IMR-90 (cell line): ENCODE data around the gene JAGN1. TPM values are rescaled to one million over a fixed set of nuclear protein-coding genes. Genes with fewer than 3 reads are reported as not detected.

Source experiments
- ATAC-seq: fragments of 200-7000 bp; cut with Tn5 transposase; 2 replicates; pipeline ENCODE4 v1.9.1; 2020; ENCODE audit warnings: low read depth, mild to moderate bottlenecking, moderate library complexity
- BruUV-seq: library from RNA; stranded (reverse); fragments of 400-500 nt; replicated peaks from 2 replicates; lab custom pipeline; 2021; lab: Mats Ljungman, UMichigan
- CTCF ChIA-PET: fragments of 300-600 bp; formaldehyde crosslinking; extraction: SDS; loops from one replicate; lab custom pipeline; 2021; ENCODE audit warnings: antibody characterized with exemption; lab: Yijun Ruan, JAX
- POLR2A ChIA-PET: fragments of 300-600 bp; sonication (Branson Sonifier 250); formaldehyde crosslinking; loops from one replicate; lab custom pipeline; 2022; ENCODE audit warnings: antibody characterized with exemption; ENCODE audit not compliant: unreplicated experiment; lab: Charles Lee
- DNase-seq: peaks from one replicate; pipeline ENCODE4 v3.0.0; 2013
- H2AFZ ChIP-seq: replicated peaks from 2 replicates; pipeline ENCODE3; 2013; ENCODE audit warnings: low read length, mild to moderate bottlenecking; ENCODE audit not compliant: poor library complexity
- H2AK5ac ChIP-seq: 2 replicates; pipeline ENCODE4 v1.6.1; 2013; ENCODE audit warnings: low read depth, low read length, inconsistent platforms
- H2AK9ac ChIP-seq: replicated peaks from 2 replicates; pipeline ENCODE3; 2013; ENCODE audit warnings: mild to moderate bottlenecking, low read depth, low read length, moderate library complexity; ENCODE audit not compliant: poor library complexity
- H2BK120ac ChIP-seq: 2 replicates; pipeline ENCODE4 v1.6.1; 2013; ENCODE audit warnings: low read depth, low read length, inconsistent platforms
- H2BK15ac ChIP-seq: 3 replicates; pipeline ENCODE4 v1.6.1; 2013; ENCODE audit warnings: low read depth, low read length, inconsistent platforms
- H2BK20ac ChIP-seq: 2 replicates; pipeline ENCODE4 v1.6.1; 2013; ENCODE audit warnings: low read depth, mild to moderate bottlenecking, inconsistent platforms, low read length, moderate library complexity
- H2BK5ac ChIP-seq: 2 replicates; pipeline ENCODE4 v1.6.1; 2013; ENCODE audit warnings: mild to moderate bottlenecking, low read depth, low read length, inconsistent platforms; ENCODE audit not compliant: poor library complexity, severe bottlenecking
- H3K14ac ChIP-seq: replicated peaks from 2 replicates; pipeline ENCODE4 v1.6.1; 2013; ENCODE audit warnings: low read depth, low read length, inconsistent platforms
- H3K18ac ChIP-seq: 2 replicates; pipeline ENCODE4 v1.6.1; 2013; ENCODE audit warnings: low read depth, low read length, control low read depth
- H3K23ac ChIP-seq: 2 replicates; pipeline ENCODE4 v1.6.1; 2013; ENCODE audit warnings: low read depth, low read length, inconsistent platforms
- H3K27ac ChIP-seq: 2 replicates; pipeline ENCODE4 v1.5.1; 2013; ENCODE audit warnings: mild to moderate bottlenecking, control low read depth, low read length; ENCODE audit not compliant: insufficient read depth
- H3K27me3 ChIP-seq: 2 replicates; pipeline ENCODE4 v1.6.1; 2013; ENCODE audit warnings: low read length; ENCODE audit not compliant: control insufficient read depth, insufficient read depth
- H3K36me3 ChIP-seq: 2 replicates; pipeline ENCODE4 v1.6.1; 2013; ENCODE audit warnings: low read length, mixed read lengths; ENCODE audit not compliant: control insufficient read depth, insufficient read depth
- H3K4ac ChIP-seq: 2 replicates; pipeline ENCODE4 v1.6.1; 2013; ENCODE audit warnings: low read depth, low read length, inconsistent platforms
- H3K4me1 ChIP-seq: 2 replicates; pipeline ENCODE4 v1.6.1; 2013; ENCODE audit warnings: low read length, mixed read lengths; ENCODE audit not compliant: control insufficient read depth, insufficient read depth
- H3K4me2 ChIP-seq: 2 replicates; pipeline ENCODE4 v1.6.1; 2013; ENCODE audit warnings: low read depth, mild to moderate bottlenecking, control low read depth, low read length, moderate library complexity
- H3K4me3 ChIP-seq: 2 replicates; pipeline ENCODE4 v1.5.1; 2013; ENCODE audit warnings: low read depth, mild to moderate bottlenecking, control low read depth, low read length, moderate library complexity; ENCODE audit not compliant: insufficient read depth
- H3K56ac ChIP-seq: 2 replicates; pipeline ENCODE4 v1.6.1; 2013; ENCODE audit warnings: low read length, inconsistent platforms; ENCODE audit not compliant: insufficient read depth; ENCODE audit errors: extremely low read depth
- H3K79me1 ChIP-seq, 2 experiments: 2 replicates each; pipeline ENCODE4 v1.6.1; 2013; ENCODE audit warnings: low read length in 2 of 2, inconsistent platforms in 1 of 2, low read depth in 1 of 2
- H3K9ac ChIP-seq: 2 replicates; pipeline ENCODE4 v1.6.1; 2013; ENCODE audit warnings: low read depth, low read length, control low read depth
- H3K9me1 ChIP-seq: 2 replicates; pipeline ENCODE4 v1.6.1; 2013; ENCODE audit warnings: low read length, inconsistent platforms; ENCODE audit not compliant: insufficient read depth
- H3K9me3 ChIP-seq: 2 replicates; pipeline ENCODE4 v1.6.1; 2013; ENCODE audit warnings: low read length; ENCODE audit not compliant: control insufficient read depth, insufficient read depth
- H4K20me1 ChIP-seq: 2 replicates; pipeline ENCODE4 v1.6.1; 2013; ENCODE audit warnings: low read length, inconsistent platforms; ENCODE audit not compliant: insufficient read depth
- H4K5ac ChIP-seq: 2 replicates; pipeline ENCODE4 v1.6.1; 2013; ENCODE audit warnings: mild to moderate bottlenecking, low read depth, low read length, control low read depth
- H4K8ac ChIP-seq, 2 experiments: 2 replicates each; pipeline ENCODE4 v1.6.1; 2013; ENCODE audit warnings: low read depth in 2 of 2, low read length in 2 of 2, control low read depth in 1 of 2, inconsistent platforms in 1 of 2
- H4K91ac ChIP-seq: 2 replicates; pipeline ENCODE4 v1.6.1; 2013; ENCODE audit warnings: low read depth, low read length, inconsistent platforms; ENCODE audit not compliant: insufficient read depth
- CEBPB ChIP-seq: IDR thresholded peaks from 2 replicates; pipeline ENCODE4 v1.6.1; 2012; ENCODE audit warnings: low read depth, low read length, improper control_type of control experiment
- ELK1 ChIP-seq: fragments of 150-350 bp; IDR thresholded peaks from 2 replicates; pipeline ENCODE4 v1.6.1; 2016; ENCODE audit warnings: low read depth, mild to moderate bottlenecking, low read length, moderate library complexity, borderline replicate concordance
- MAFK ChIP-seq: IDR thresholded peaks from 2 replicates; pipeline ENCODE4 v1.6.1; 2012; ENCODE audit warnings: low read depth, low read length, improper control_type of control experiment
- MAZ ChIP-seq: IDR thresholded peaks from 2 replicates; pipeline ENCODE4 v1.6.1; 2012; ENCODE audit warnings: low read depth, mild to moderate bottlenecking, low read length, improper control_type of control experiment, moderate library complexity, borderline replicate concordance
- MXI1 ChIP-seq: IDR thresholded peaks from 2 replicates; pipeline ENCODE4 v1.6.1; 2012; ENCODE audit warnings: low read depth, mild to moderate bottlenecking, low read length, moderate library complexity, borderline replicate concordance
- RFX5 ChIP-seq: IDR thresholded peaks from 2 replicates; pipeline ENCODE4 v1.8.0; 2012; ENCODE audit warnings: low read depth, mild to moderate bottlenecking, low read length, moderate library complexity
- WGBS, 2 experiments: methylation state at CpG; one replicate each; pipeline versions ENCODE4 v1.1.5 to v1.1.7; 2013; ENCODE audit warnings: missing lambda C conversion rate in 2 of 2; ENCODE audit not compliant: insufficient read length in 1 of 2; ENCODE audit errors: extremely low coverage in 2 of 2; 5-methylcytosine and 5-hydroxymethylcytosine counted together
- dilution Hi-C: fragments of 300-500 bp; cut with HindIII; formaldehyde crosslinking; loops from one replicate; pipeline ENCODE4 v1.14.3; 2018; ENCODE audit warnings: low sequenced_read_pairs; ENCODE audit not compliant: unreplicated experiment
- in situ Hi-C: fragments of 300-500 bp; cut with MboI; formaldehyde crosslinking; loops from 3 replicates; pipeline ENCODE4 v1.14.3; 2019; ENCODE audit warnings: low sequenced_read_pairs, inconsistent platforms, mixed read lengths
- intact Hi-C: fragments of 100-400 bp; cut with micrococcal nuclease; formaldehyde crosslinking; loops from 2 replicates; pipeline ENCODE4 v1.10.0; 2022
- polyA plus RNA-seq, 3 experiments: library from polyadenylated mRNA; depleted of rRNA; stranded (reverse); fragments of >200 nt; gene quantifications; 2 replicates each; pipeline ENCODE4 v1.2.3, GENCODE V29; 2012; ENCODE audit warnings: low replicate concordance in 1 of 3
- total RNA-seq: library from RNA; depleted of rRNA; stranded (reverse); fragments of >200 nt; gene quantifications from 2 replicates; pipeline ENCODE4 v1.2.3, GENCODE V29; 2012

JAGN1 gene
- total and polyA plus RNA-seq, 2 of the 4 experiments (the other 2 are of a cell fraction), result 32.7 to 39.3 TPM

GRCh38 chr3:9902372-9903237, 12.2 kb downstream of the JAGN1 start, which contains the start of gene IL17RE (continued):
- no peak for TF ChIP-seq ELK1

- peak overlapping the region; percentile 72 for H3K4me2 ChIP-seq
- H3K18ac ChIP-seq, result peak overlapping the region; percentile 67
- H3K14ac ChIP-seq, result peak overlapping the region; percentile 78
- H3K9me3 ChIP-seq, result no peaks in the 10 kb centered on the region
- peaks cover 0 to 20% of the 10 kb centered on the region in 2 experiments; a peak in 2 of 4 replicates for H3K79me1 ChIP-seq
- DNase-seq, result peak; percentile 52
- peak overlapping the region; percentile 70; the same call in 1 of the 2 replicates for H2AK5ac ChIP-seq
- H2AFZ ChIP-seq, result peak overlapping the region; percentile 90
- H2BK120ac ChIP-seq, result peak overlapping the region; percentile 60
- intact Hi-C loops (no loop called here), dilution Hi-C loops (no loop called here), in situ Hi-C loops (no loop called here)
- no peaks in the 10 kb centered on the region for H4K20me1 ChIP-seq
- ATAC-seq, result peak; percentile 78
- H3K56ac ChIP-seq, result no peak overlapping the region
- H4K91ac ChIP-seq, result peak overlapping the region; percentile 57
- peak overlapping the region; percentile 80 for H3K4ac ChIP-seq
- H3K9ac ChIP-seq, result peak overlapping the region; percentile 29; the same call in 1 of the 2 replicates
- no TSS peak for BruUV-seq
- peak overlapping the region; percentile 56 for H3K27ac ChIP-seq
- H3K9me1 ChIP-seq, result peaks cover 17% of the 10 kb centered on the region
- H3K4me3 ChIP-seq, result no peak overlapping the region
- H4K5ac ChIP-seq, result peak overlapping the region; percentile 94
- peak overlapping the region; percentile 80 for H2BK20ac ChIP-seq
- H3K36me3 ChIP-seq, result no peaks in the 10 kb centered on the region
- H3K23ac ChIP-seq, result peak overlapping the region; percentile 91
- H2BK5ac ChIP-seq, result peak overlapping the region; percentile 69
- 8% methylated on average over 2 of the region's 4 CpGs; no CpG with 5 or more reads in 1 of the 2 experiments for WGBS, 2 experiments
- CTCF ChIA-PET, result interaction anchor here (1.3 kb wide), 1 partner anchor 11 kb away, joined by 3 read pairs; no protein-coding TSS in a partner anchor
- peak overlapping the region; percentile 57 to 88 for H4K8ac ChIP-seq
- H3K4me1 ChIP-seq, result peaks cover 11% of the 10 kb centered on the region
- peak overlapping the region; percentile 69; the same call in 2 of the 3 replicates for H2BK15ac ChIP-seq
- TF ChIP-seq MAZ, result peak; percentile 21; the same call in 1 of the 2 replicates
- TF ChIP-seq RFX5, result no peak
- no peak for TF ChIP-seq CEBPB
- TF ChIP-seq MAFK, result peak; percentile 48
- TF ChIP-seq ELK1, result no peak
- no peak for TF ChIP-seq MXI1
- POLR2A ChIA-PET, result no interaction called here
- H3K27me3 ChIP-seq, result no peaks in the 10 kb centered on the region
- H2AK9ac ChIP-seq, result peak overlapping the region; percentile 89
Observed at GRCh38 chr3:9903238-9903624, 12.8 kb downstream of the JAGN1 start.
